AG10803 (cell line): Measurements from ENCODE around the gene HIGD1C.
"Not testable (repeated sequence)": the region's sequence is repeated elsewhere in the genome, so short reads cannot be mapped to it uniquely, and the experiment has no call there.

Experiments
- DNase-seq: peaks from one replicate; pipeline ENCODE4 v3.0.0; 2010; ENCODE audit warnings: low read depth
- H3K4me3 ChIP-seq: 2 replicates; pipeline ENCODE4 v1.5.1; 2011; ENCODE audit warnings: mild to moderate bottlenecking, low read length, control low read depth
- TF ChIP-seq, protein P1 (sequence below): conservative IDR thresholded peaks from 2 replicates; pipeline ENCODE4 v1.5.1; 2011; ENCODE audit warnings: mild to moderate bottlenecking, low read length, control low read depth, inconsistent platforms

Gene HIGD1C

GRCh38 chr12:50951112-50951511, 1.2 kb upstream of the HIGD1C start:
- no peak for DNase-seq
- TF ChIP-seq, protein P1, sequence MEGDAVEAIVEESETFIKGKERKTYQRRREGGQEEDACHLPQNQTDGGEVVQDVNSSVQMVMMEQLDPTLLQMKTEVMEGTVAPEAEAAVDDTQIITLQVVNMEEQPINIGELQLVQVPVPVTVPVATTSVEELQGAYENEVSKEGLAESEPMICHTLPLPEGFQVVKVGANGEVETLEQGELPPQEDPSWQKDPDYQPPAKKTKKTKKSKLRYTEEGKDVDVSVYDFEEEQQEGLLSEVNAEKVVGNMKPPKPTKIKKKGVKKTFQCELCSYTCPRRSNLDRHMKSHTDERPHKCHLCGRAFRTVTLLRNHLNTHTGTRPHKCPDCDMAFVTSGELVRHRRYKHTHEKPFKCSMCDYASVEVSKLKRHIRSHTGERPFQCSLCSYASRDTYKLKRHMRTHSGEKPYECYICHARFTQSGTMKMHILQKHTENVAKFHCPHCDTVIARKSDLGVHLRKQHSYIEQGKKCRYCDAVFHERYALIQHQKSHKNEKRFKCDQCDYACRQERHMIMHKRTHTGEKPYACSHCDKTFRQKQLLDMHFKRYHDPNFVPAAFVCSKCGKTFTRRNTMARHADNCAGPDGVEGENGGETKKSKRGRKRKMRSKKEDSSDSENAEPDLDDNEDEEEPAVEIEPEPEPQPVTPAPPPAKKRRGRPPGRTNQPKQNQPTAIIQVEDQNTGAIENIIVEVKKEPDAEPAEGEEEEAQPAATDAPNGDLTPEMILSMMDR: no peak
- H3K4me3 ChIP-seq: no peak overlapping the region

GRCh38 chr12:50953047-50953446, 703 bp downstream of the HIGD1C start:
- TF ChIP-seq, protein P1: no peak
- no peak for DNase-seq
- H3K4me3 ChIP-seq: no peak overlapping the region

- H3K4me3 ChIP-seq, DNase-seq: not testable (repeated sequence)
These were observed 2.4 kb downstream of the HIGD1C start for GRCh38 chr12:50954789-50955188.

- DNase-seq: no peak
- TF ChIP-seq, protein P1: no peak
- H3K4me3 ChIP-seq: no peak overlapping the region
These were observed 2.9 kb downstream of the HIGD1C start for GRCh38 chr12:50955288-50955687.

DNA sequence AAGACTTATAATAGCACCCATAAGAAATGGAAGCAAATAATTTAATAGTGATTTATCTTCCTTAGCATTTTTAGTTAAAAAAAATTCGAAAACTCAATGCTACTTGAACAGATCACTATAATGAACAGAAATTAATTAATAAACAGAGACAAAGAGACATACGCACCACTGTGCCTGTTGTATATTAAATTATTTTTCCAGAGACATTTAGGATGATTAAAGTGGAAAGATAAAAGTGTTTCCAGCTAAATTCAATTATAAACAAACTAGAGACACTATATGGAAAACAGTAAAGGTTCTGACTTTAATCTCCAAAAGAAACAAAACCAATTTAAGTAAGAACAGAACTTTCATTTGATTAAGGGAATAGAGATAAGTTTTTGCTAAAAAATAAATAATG, 3.4 kb downstream of the HIGD1C start:
- DNase-seq: no peak
- TF ChIP-seq, protein P1: no peak
- H3K4me3 ChIP-seq: no peak overlapping the region

- peak; percentile 16 for DNase-seq
- no peak overlapping the region for H3K4me3 ChIP-seq
- TF ChIP-seq, protein P1: no peak
These were observed 7.8 kb downstream of the HIGD1C start for GRCh38 chr12:50960130-50960529.

GRCh38 chr12:50961708-50962107, 9.4 kb downstream of the HIGD1C start:
- TF ChIP-seq, protein P1: no peak
- DNase-seq: peak; percentile 4
- no peak overlapping the region for H3K4me3 ChIP-seq

DNA sequence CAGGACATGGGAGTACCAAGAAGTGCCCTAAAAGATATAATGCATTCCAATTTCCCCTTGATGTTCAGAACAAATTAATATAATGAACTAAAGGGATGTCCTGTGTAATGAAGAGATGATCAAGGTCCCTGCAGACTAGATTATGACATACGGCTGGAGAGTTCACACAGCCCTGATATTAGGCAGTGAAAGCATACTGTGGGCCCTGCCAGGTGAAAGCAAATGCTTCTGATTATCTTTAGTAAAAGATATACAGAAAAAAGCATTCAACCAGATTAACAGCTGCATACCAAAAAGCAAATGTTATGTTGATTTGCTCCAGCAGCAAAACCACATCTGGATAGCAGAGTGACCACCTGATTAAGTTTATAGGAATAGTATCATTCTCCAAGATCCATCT, 12.1 kb downstream of the HIGD1C start:
- TF ChIP-seq, protein P1: no peak
- DNase-seq: peak; percentile 2

More for the DNA sequence above, 12.1 kb downstream of the HIGD1C start:
- H3K4me3 ChIP-seq: no peak overlapping the region
